Measurements from ENCODE around the gene ID3. TPM values are rescaled to one million over a fixed set of nuclear protein-coding genes. Genes with fewer than 3 reads are reported as not detected.

The ID3 gene
- total RNA-seq, 6 donors from 2014 or later = 75.4 to 269 (median 135) TPM

GRCh38 chr1:23575226-23575810 lies 16.0 kb upstream of the ID3 start:
- TF ChIP-seq, protein P1, sequence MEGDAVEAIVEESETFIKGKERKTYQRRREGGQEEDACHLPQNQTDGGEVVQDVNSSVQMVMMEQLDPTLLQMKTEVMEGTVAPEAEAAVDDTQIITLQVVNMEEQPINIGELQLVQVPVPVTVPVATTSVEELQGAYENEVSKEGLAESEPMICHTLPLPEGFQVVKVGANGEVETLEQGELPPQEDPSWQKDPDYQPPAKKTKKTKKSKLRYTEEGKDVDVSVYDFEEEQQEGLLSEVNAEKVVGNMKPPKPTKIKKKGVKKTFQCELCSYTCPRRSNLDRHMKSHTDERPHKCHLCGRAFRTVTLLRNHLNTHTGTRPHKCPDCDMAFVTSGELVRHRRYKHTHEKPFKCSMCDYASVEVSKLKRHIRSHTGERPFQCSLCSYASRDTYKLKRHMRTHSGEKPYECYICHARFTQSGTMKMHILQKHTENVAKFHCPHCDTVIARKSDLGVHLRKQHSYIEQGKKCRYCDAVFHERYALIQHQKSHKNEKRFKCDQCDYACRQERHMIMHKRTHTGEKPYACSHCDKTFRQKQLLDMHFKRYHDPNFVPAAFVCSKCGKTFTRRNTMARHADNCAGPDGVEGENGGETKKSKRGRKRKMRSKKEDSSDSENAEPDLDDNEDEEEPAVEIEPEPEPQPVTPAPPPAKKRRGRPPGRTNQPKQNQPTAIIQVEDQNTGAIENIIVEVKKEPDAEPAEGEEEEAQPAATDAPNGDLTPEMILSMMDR (IDR thresholded peaks at IDR 0.05) = no peak
- no peak for TF ChIP-seq POLR2A (IDR thresholded peaks at IDR 0.05)
- TF ChIP-seq POLR2AphosphoS5 (IDR thresholded peaks at IDR 0.05) = no peak
- TF ChIP-seq EP300 (IDR thresholded peaks at IDR 0.05) = no peak
- H3K27me3 ChIP-seq = no peaks in the 10 kb centered on the region
- no peak for ATAC-seq (ENCODE audit: low FRiP score in 2 of 2)
- peak overlapping the region in 2 of 4 donors; percentile 48 to 87 for H3K27ac ChIP-seq
- DNase-seq = no peak
- peaks cover 28 to 40% (median 34%) of the 10 kb centered on the region in 4 donors for H3K4me1 ChIP-seq
- WGBS, 2 donors = 72 to 92% methylated on average over 5 of the region's 5 CpGs
- no peaks in the 10 kb centered on the region for H3K9me3 ChIP-seq
- no peaks in the 10 kb centered on the region for H3K36me3 ChIP-seq
- no peak overlapping the region for H3K4me3 ChIP-seq

DNA sequence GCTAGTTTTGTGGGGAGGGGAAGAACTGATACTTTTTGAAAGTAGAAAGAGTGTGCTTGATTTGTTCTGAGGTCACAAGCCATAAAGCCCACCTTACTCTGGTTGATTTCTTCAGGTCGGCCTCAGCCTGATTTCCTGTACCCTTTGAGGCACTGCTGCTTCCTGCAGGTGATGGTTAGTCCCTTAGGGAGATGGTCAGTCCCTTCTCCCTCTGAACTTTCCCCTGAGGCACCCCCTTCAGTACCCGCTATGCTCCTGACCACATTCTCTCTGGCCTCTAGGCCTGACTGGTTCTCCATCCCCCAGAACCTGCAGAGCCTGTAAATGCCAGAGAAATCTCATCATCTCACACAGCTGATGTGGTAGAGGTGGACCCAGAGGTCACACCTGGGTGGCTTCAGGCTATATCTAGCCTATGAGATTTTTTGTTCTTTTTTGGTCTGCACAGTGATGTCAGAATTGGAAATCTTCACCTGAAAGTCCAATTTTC lies 15.0 kb upstream of the ID3 start:
- Histone ChIP-seq H3K27ac (no peak overlapping the region), H3K4me3 (no peak overlapping the region), H3K9me3 (no peaks in the 10 kb centered on the region), H3K27me3 (no peaks in the 10 kb centered on the region), H3K36me3 (no peaks in the 10 kb centered on the region), H3K4me1 (peaks cover 28 to 40% (median 34%) of the 10 kb centered on the region in 4 donors)
- TF ChIP-seq POLR2AphosphoS5 (IDR thresholded peaks at IDR 0.05) (no peak), POLR2A (IDR thresholded peaks at IDR 0.05) (no peak), EP300 (IDR thresholded peaks at IDR 0.05) (no peak)
- TF ChIP-seq, protein P1 (IDR thresholded peaks at IDR 0.05) = no peak
- 86 to 95% methylated on average over 2 of the region's 2 CpGs for WGBS, 2 donors
- DNase-seq = no peak
- no peak for ATAC-seq (ENCODE audit: low FRiP score in 2 of 2)

DNA sequence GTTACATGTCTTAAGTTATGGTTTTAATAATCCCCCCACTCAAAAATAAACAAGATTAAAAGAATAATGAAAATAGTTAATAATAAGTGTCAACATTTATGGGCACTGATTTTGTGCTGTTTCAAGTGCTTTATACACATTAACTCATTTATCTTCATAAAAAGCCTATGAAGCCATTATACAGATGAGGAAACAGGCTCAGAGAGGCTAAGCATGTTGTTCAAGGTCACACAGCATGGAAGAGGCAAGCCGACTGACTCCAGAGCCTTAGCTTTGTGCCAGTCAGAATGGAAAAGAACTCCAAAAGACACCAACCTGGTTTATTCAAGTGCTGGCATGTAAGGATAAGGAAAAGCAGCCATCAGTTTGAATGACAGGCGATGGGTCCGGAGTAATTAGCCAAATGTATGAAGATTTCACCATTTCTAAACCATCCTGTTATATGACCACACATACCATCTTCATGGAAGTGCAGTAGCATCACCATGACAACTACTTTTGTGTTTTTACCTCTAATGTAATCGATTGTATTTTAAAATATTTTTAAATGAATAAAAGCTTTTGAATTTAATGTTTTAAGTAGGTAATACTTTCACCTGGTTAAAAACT lies 14.4 kb upstream of the ID3 start:
- TF ChIP-seq, protein P1 (IDR thresholded peaks at IDR 0.05) = no peak
- TF ChIP-seq POLR2A (IDR thresholded peaks at IDR 0.05) = no peak
- TF ChIP-seq EP300 (IDR thresholded peaks at IDR 0.05) = no peak
- TF ChIP-seq POLR2AphosphoS5 (IDR thresholded peaks at IDR 0.05) = no peak
- Histone ChIP-seq H3K4me3 (no peak overlapping the region), H3K27ac (no peak overlapping the region), H3K27me3 (no peaks in the 10 kb centered on the region), H3K36me3 (no peaks in the 10 kb centered on the region), H3K9me3 (no peaks in the 10 kb centered on the region), H3K4me1 (peaks cover 31 to 40% (median 35%) of the 10 kb centered on the region in 4 donors)
- no peak for ATAC-seq (ENCODE audit: low FRiP score in 2 of 2)
- DNase-seq = no peak
- 71 to 89% methylated on average over 4 of the region's 4 CpGs for WGBS, 2 donors

DNA sequence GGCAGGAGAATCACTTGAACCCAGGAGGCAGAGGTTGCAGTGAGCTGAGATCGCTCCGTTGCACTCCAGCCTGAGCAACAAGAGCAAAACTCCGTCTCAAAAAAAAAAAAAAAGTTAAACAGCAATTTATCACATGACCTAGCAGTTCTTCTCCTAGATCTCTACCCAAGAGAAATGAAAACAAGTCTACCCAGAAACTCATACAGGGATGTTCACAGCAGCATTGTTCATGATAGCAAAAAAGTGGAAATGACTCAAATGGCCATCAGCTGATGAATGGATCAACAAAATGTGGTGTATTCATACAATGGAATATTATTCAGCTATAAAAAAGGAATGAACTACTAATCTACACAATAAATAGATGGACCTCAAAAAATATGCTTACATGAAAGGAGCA lies 12.2 kb upstream of the ID3 start:
- Histone ChIP-seq H3K4me3 (no peak overlapping the region), H3K36me3 (no peaks in the 10 kb centered on the region), H3K4me1 (peaks cover 16 to 28% (median 19%) of the 10 kb centered on the region in 4 donors), H3K27me3 (peaks cover 0 to 7% (median 0%) of the 10 kb centered on the region in 4 donors), H3K9me3 (no peaks in the 10 kb centered on the region), H3K27ac (no peak overlapping the region)
- TF ChIP-seq POLR2AphosphoS5 (IDR thresholded peaks at IDR 0.05) (no peak), POLR2A (IDR thresholded peaks at IDR 0.05) (no peak), EP300 (IDR thresholded peaks at IDR 0.05) (no peak)
- TF ChIP-seq, protein P1 (IDR thresholded peaks at IDR 0.05) = no peak
- no peak for DNase-seq
- WGBS, 2 donors = 78 to 89% methylated on average over 3 of the region's 3 CpGs
- no peak for ATAC-seq (ENCODE audit: low FRiP score in 2 of 2)
